GM19468 (cell line): ENCODE results near the gene SNAPIN.

Source experiments
- ATAC-seq: cut with Tn5 transposase; IDR thresholded peaks from one replicate; pipeline ENCODE4 v1.9.1; 2021; ENCODE audit warnings: mild to moderate bottlenecking, moderate library complexity, moderate number of reproducible peaks; ENCODE audit not compliant: unreplicated experiment; ENCODE audit errors: extremely low read depth

SNAPIN gene, protein sequence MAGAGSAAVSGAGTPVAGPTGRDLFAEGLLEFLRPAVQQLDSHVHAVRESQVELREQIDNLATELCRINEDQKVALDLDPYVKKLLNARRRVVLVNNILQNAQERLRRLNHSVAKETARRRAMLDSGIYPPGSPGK

GRCh38 chr1:153658400-153659174 is at the start of gene SNAPIN:
Gene SNAPIN, plus strand, starts transcription at chr1:153658703. Its CDS starts 41 bp downstream, at chr1:153658744.
- peak; percentile 83 for ATAC-seq

GRCh38 chr1:153608742-153609584 is 49.5 kb upstream of the SNAPIN start:
- no peak for ATAC-seq

GRCh38 chr1:153609585-153609907 is 49.0 kb upstream of the SNAPIN start:
- ATAC-seq = no peak

DNA sequence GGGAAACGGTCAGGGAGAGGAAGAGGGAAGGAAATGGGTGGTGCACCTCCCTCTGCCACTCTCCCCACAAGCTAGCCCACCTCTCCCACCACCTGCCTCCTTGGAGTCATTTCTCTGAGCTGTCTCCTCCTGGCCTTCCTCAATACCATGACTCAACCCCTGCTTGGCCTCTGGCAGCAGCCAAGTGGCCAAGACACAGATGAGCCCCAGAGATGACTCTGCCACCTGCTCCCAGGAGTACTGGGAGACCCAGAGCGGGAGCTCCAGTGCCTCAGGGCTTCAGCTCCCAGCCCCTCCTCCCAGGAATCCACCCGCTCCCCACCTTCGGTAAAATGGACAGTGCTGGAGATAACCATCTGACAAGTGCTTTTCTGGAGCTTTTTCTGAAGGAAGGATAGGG is 48.2 kb upstream of the SNAPIN start:
- no peak for ATAC-seq

GRCh38 chr1:153610811-153611301 is 47.6 kb upstream of the SNAPIN start:
- ATAC-seq = no peak

DNA sequence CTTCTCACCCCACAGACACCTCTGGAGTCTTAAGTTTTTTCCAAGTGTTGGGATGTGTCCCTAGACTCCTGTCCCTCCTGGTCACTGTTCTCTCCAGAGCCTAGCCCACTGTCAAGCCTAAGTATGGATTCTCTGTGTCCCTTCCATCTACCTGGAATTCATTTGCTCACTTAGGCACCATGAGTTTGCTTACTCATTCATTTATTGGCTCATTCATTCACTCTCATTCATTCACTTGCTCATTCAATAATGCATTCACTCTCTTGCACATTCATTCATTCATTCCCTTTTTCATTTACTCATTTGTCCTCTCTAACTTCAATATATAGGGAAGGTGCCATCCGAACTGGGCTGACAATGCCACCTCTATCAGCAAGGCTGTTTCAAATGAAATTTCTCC is 47.1 kb upstream of the SNAPIN start:
- ATAC-seq = no peak

- ATAC-seq = no peak
Observed at GRCh38 chr1:153612111-153612754, 46.3 kb upstream of the SNAPIN start.

DNA sequence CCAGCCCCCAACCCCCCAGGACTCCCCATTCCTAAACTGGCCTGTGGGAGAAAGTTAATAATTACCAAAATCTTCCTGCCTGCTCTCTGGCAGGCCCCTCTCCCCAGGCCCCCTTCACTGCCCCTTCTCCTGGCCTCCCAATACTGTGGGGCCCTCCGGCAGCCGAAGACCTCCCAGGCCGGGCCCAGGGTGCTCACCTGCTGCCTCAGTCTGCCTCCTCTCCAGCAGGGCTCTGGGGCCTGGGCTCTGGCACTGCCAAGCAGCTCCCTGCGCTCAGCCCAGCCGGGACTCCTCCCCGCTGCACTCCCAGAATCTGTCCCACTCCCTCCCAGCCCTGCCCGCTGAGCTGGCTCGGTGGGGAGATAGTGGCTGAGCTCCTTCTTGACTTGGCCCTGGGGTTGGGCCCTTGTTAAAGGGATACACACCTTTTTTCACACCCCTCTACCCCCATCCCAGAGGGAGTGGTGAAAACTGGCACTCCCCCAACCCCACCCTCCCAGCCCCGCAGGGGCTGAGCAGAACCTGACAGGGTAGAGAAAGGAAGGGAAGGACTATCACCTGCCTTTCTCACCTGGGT is 45.7 kb upstream of the SNAPIN start, which contains the start of gene S100A16:
Gene S100A16 (minus strand): TSS at position 383 of the 577 bp plus-strand sequence. CDS start 4,986 bp downstream, outside the sequence.
- ATAC-seq = no peak

- ATAC-seq = no peak
Observed at GRCh38 chr1:153613406-153613805, 45.1 kb upstream of the SNAPIN start.

- ATAC-seq = no peak
Observed at GRCh38 chr1:153614189-153614900, 44.2 kb upstream of the SNAPIN start.

GRCh38 chr1:153614906-153615305 is 43.6 kb upstream of the SNAPIN start:
- no peak for ATAC-seq

GRCh38 chr1:153615406-153615805 is 43.1 kb upstream of the SNAPIN start:
- ATAC-seq = no peak

GRCh38 chr1:153616144-153616916 is 42.2 kb upstream of the SNAPIN start, which contains the start of gene S100A14:
Gene S100A14, minus strand, starts transcription at chr1:153616325. Its CDS starts 467 bp downstream, at chr1:153615858.
- ATAC-seq = no peak

DNA sequence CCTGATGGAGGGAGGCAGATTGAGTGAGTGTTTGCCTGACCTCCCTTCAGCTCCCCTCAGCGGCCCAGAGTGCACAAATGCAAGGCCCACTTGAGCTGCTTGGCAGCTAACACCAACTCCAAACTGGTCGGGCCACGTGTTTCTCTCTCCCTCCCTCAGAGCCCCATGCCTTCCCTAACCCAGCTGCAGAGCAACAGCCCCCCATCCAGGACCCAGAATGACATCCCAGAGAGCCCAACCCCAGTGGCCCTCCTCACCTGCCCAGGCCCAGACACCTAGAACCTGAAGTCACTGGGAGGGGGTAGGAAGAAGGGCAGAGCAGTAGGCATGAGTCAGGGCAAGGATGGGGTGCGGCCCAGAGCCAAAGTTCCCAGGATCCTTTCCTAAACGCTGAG is 41.6 kb upstream of the SNAPIN start:
- no peak for ATAC-seq

DNA sequence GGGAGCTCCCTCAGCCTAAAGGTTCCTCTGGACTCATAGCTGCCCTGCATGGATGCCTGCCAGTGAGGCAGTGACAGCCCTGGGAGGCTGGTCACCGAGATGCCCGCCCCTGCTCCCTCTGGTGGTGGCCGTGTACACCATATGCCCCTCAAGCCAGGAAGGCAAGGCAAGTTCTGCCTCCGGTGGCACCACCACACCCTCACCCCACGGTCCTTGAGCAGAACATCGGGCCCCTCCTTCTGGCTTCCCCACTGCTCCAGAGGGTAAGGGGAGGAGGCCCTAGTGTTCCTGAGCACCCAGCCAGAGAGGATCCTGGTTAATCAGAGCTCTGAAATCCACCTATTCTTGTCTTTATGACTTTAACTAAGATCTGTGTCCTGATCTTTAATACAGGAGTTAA is 40.8 kb upstream of the SNAPIN start:
- no peak for ATAC-seq

DNA sequence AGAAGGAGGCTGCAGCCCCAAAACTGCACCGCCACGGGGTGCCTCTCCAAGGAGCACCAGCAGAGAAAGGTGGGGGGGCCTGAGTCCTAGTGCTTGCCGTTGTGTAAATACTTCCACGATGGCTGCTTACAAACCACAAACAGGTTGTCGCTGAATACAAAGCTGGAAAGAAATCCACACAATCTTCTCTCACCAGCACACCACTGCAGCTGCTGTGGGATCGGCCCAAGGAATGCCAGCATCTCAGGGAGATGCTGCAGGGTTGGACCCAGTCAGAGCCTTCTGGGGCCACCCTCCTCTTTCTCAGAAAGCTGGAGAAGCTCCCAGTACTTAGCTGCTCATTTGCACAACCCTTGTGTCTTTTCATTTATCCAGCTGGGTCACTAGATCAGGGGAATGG is 39.3 kb upstream of the SNAPIN start:
- ATAC-seq = no peak

DNA sequence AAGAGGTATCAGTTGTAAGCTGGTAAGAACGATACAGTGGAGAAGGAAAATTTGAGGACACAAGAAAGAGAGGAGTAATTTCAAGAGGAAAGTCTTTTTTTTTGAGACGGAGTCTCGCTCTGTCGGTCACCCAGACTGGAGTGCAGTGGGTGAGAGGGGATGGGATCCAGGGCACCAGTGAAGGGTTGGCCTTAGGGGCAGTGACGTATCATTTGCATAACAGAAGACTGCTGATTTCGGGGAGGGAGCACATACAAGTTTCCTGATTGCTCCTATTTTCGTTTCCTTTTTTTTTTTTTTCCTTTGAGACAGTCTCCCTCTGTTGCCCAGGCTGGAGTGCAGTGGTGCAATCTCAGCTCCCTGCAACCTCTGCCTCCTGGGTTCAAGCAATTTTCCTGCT is 35.4 kb upstream of the SNAPIN start:
- no peak for ATAC-seq

DNA sequence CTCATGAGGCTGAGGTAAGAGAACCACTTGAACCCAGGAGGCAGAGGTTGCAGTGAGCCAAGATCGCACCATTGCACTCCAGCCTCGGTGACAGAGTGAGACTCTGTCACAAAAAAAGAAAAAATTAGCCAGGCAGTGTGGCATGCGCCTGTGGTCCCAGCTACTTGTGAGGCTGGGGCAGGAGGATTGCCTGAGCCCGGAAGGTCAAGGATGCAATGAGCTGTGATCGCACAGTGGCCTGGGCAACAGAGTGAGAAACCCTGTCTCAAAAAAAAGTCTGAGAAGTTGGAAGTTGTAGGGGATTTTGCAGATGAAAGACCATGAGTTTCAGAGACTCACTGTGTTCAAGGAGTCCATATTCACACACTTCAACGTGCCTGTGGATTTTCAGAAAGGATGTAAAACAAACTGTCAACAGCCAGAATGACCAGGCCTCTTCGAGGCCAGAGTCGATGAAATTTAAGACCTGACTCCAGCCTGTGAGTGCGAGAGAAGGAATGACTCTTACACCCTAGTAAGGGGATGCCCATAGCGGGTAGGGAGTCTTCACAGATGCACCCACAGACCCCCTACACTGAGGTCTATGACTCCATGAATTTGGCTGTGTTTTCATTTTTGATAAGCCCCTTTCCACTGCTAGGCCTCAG is 33.4 kb upstream of the SNAPIN start:
- ATAC-seq = no peak
